Endothelial cell of umbilical vein (primary cell): ENCODE results near the gene C1R. TPM values are rescaled to one million over a fixed set of nuclear protein-coding genes. Genes with fewer than 3 reads are reported as not detected.

Experiments used
- BruUV-seq: library from RNA; stranded (reverse); fragments of 400-500 nt; replicated peaks from 2 replicates; lab custom pipeline; 2021; lab: Mats Ljungman, UMichigan
- CTCF ChIA-PET: fragments of 300-600, 350-600 bp; sonication (Branson Sonifier 250); formaldehyde crosslinking; loops from one replicate; lab custom pipeline; 2021; ENCODE audit warnings: antibody characterized with exemption, inconsistent platforms; lab: Charles Lee
- POLR2A ChIA-PET: fragments of 300-600, 350-600 bp; sonication (Branson Sonifier 250); formaldehyde crosslinking; loops from one replicate; lab custom pipeline; 2021; ENCODE audit warnings: antibody characterized with exemption, inconsistent platforms; lab: Charles Lee
- DNase-seq: peaks from one replicate; pipeline ENCODE4 v3.0.0-alpha.2; 2011; ENCODE audit warnings: low read depth, low spot score
- FAIRE-seq: peaks from 2 replicates; lab custom pipeline; 2011; peaks lifted over from hg19 to GRCh38; lab: Jason Lieb, UNC
- H2AFZ ChIP-seq: 2 replicates; pipeline ENCODE4 v1.6.0; 2012; ENCODE audit warnings: low read depth, low read length, control low read depth, inconsistent platforms
- H3K27ac ChIP-seq: 2 replicates; pipeline ENCODE4 v1.5.1; 2011; ENCODE audit warnings: low read depth, mild to moderate bottlenecking, control low read depth, low read length, moderate library complexity; ENCODE audit not compliant: insufficient read depth
- H3K27me3 ChIP-seq, 2 experiments: 2 replicates each; pipeline versions ENCODE4 v1.6.0 to v1.6.1; 2011; ENCODE audit warnings: low read length in 2 of 2, mixed read lengths in 1 of 2; ENCODE audit not compliant: control insufficient read depth in 2 of 2, insufficient read depth in 2 of 2
- H3K36me3 ChIP-seq, 2 experiments: 2 replicates in 1 of 2; 3 replicates in 1 of 2; pipeline ENCODE4 v1.5.1; 2011; ENCODE audit warnings: low read length in 2 of 2, mild to moderate bottlenecking in 1 of 2, moderate library complexity in 1 of 2; ENCODE audit not compliant: control insufficient read depth in 2 of 2, insufficient read depth in 2 of 2; ENCODE audit errors: extremely low read depth in 1 of 2
- H3K4me1 ChIP-seq: 3 replicates; pipeline ENCODE4 v1.5.1; 2011; ENCODE audit warnings: mild to moderate bottlenecking, low read length; ENCODE audit not compliant: control insufficient read depth, insufficient read depth; ENCODE audit errors: extremely low read depth
- H3K4me2 ChIP-seq: 2 replicates; pipeline ENCODE4 v1.6.1; 2011; ENCODE audit warnings: low read length, control low read depth, mixed read lengths; ENCODE audit not compliant: insufficient read depth
- H3K4me3 ChIP-seq, 3 experiments: fragments of 200-600 bp in 1 of 3; sonication (generic), shearing (Covaris generic) in 1 of 3; replicated peaks in 1 of 3; 2 replicates each; pipeline ENCODE4 v1.5.1; 2011 to 2016; ENCODE audit warnings: control low read depth in 3 of 3, low read length in 3 of 3, mild to moderate bottlenecking in 2 of 3, inconsistent platforms in 1 of 3, low read depth in 1 of 3, moderate library complexity in 1 of 3; ENCODE audit not compliant: insufficient read depth in 1 of 3
- H3K79me2 ChIP-seq: 2 replicates; pipeline ENCODE4 v1.6.0; 2012; ENCODE audit warnings: low read length, inconsistent platforms; ENCODE audit not compliant: control insufficient read depth, insufficient read depth
- H3K9ac ChIP-seq: replicated peaks from 2 replicates; pipeline ENCODE3; 2011; ENCODE audit warnings: low read length, control low read depth; ENCODE audit not compliant: insufficient read depth; ENCODE audit errors: extremely low read depth
- H3K9me1 ChIP-seq: replicated peaks from 3 replicates; pipeline ENCODE4 v1.6.0; 2011; ENCODE audit warnings: mild to moderate bottlenecking, low read length; ENCODE audit not compliant: control insufficient read depth, insufficient read depth; ENCODE audit errors: extremely low read depth
- H3K9me3 ChIP-seq: replicated peaks from 2 replicates; pipeline ENCODE4 v1.5.1; 2012; ENCODE audit warnings: low read length, inconsistent platforms; ENCODE audit not compliant: control insufficient read depth, insufficient read depth
- H4K20me1 ChIP-seq: replicated peaks from 2 replicates; pipeline ENCODE3; 2011; ENCODE audit warnings: mild to moderate bottlenecking, low read length; ENCODE audit not compliant: control insufficient read depth, insufficient read depth; ENCODE audit errors: extremely low read depth
- EZH2 ChIP-seq: IDR thresholded peaks from 2 replicates; pipeline ENCODE4 v1.6.1; 2012; ENCODE audit warnings: borderline replicate concordance, low read depth, mild to moderate bottlenecking, moderate library complexity, low read length, inconsistent platforms; ENCODE audit not compliant: severe bottlenecking
- FOS ChIP-seq: IDR thresholded peaks from 2 replicates; pipeline ENCODE4 v1.6.1; 2011; ENCODE audit warnings: mild to moderate bottlenecking, low read length, moderate library complexity, borderline replicate concordance; ENCODE audit not compliant: insufficient read depth
- GATA2 ChIP-seq: IDR thresholded peaks from 2 replicates; pipeline ENCODE4 v1.7.0; 2011; ENCODE audit warnings: low read depth, mild to moderate bottlenecking, moderate library complexity, mixed read lengths, low read length; ENCODE audit not compliant: insufficient read length, insufficient read depth
- JUN ChIP-seq: IDR thresholded peaks from 2 replicates; pipeline ENCODE4 v1.6.1; 2011; ENCODE audit warnings: borderline replicate concordance, low read depth; ENCODE audit not compliant: insufficient read length, insufficient read depth
- MYC ChIP-seq: IDR thresholded peaks from one replicate; pipeline ENCODE4 v1.6.1; 2011; ENCODE audit warnings: mild to moderate bottlenecking, low read depth, low read length
- POLR2A ChIP-seq: IDR thresholded peaks from 2 replicates; pipeline ENCODE4 v1.6.1; 2012; ENCODE audit warnings: low read depth, mild to moderate bottlenecking, control low read depth, low read length
- dilution Hi-C: fragments of 300-500 bp; cut with MboI; formaldehyde crosslinking; loops from one replicate; pipeline ENCODE4 v1.15.0; 2019; ENCODE audit warnings: low sequenced_read_pairs; ENCODE audit not compliant: extremely low pct_ligation_motif_present
- intact Hi-C: fragments of 100-400 bp; cut with micrococcal nuclease; formaldehyde crosslinking; loops from one replicate; pipeline ENCODE4 v1.10.0; 2022
- polyA plus RNA-seq, 4 experiments: library from polyadenylated mRNA; depleted of rRNA in 3 of 4; stranded (reverse) in 3 of 4; unstranded in 1 of 4; fragments of >200 nt; gene quantifications; 2 replicates each; pipeline versions ENCODE4 v1.2.1 to v1.2.3, GENCODE V29; 2011 to 2012; ENCODE audit warnings: missing spikeins in 1 of 4
- total RNA-seq: library from RNA; stranded (reverse); gene quantifications from 2 replicates; pipeline ENCODE4 v1.2.3, GENCODE V29; 2021

C1R gene
- total and polyA plus RNA-seq, 2 donors (not counting 3 experiments of a cell fraction or from before 2014, with no cell fraction given) = 3.6 to 5.8 TPM

DNA sequence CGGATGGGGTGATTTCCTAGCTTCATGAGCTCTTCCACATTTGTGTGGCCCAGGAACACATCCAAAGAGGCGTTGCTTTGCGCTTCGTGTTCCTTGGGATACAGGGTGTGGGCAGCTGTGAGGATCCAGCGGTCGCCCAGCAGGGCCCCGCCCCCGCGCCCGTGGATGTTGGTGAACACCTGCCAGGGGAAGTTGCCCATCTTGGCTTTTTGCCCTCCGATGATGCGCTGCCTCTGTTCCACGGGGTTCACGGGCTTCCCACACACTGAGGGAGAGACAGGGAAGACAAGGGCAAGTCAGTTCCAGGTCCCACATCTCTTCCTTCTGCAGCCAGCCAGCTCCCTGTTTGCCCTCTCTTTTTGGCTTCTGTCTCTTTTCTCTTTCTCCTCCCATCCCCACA lies 11.2 kb downstream of the C1R start:
- dilution Hi-C loops = no loop called here
- POLR2A ChIA-PET = no interaction called here
- Histone ChIP-seq H3K27ac (no peak overlapping the region), H2AFZ (no peak overlapping the region), H4K20me1 (no peaks in the 10 kb centered on the region), H3K36me3 (no peaks in the 10 kb centered on the region), H3K9me1 (no peaks in the 10 kb centered on the region), H3K9ac (no peak overlapping the region), H3K27me3 (peaks cover 0 to 4% of the 10 kb centered on the region in 2 experiments), H3K9me3 (no peaks in the 10 kb centered on the region), H3K4me3 (no peak overlapping the region), H3K4me1 (no peaks in the 10 kb centered on the region), H3K79me2 (no peaks in the 10 kb centered on the region), H3K4me2 (no peak overlapping the region)
- intact Hi-C loops = no loop called here
- no peak for TF ChIP-seq MYC
- TF ChIP-seq GATA2 = no peak
- TF ChIP-seq EZH2 = no peak
- CTCF ChIA-PET = no interaction called here
- no peak for FAIRE-seq
- no peak for DNase-seq
- no TSS peak for BruUV-seq

DNA sequence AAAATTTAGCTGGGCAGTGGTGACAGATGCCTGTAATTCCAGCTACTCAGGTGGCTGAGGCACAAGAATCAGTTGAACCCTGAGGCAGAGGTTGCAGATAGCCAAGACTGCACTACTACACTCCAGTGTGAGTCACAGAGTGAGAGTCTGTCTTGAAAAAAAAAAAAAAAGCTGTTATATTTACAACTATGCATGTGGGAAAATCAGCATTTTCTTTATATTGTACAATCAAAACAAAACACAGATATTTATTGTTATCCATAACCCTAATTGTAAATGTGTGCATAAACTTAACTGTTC lies 12.5 kb downstream of the C1R start:
- H4K20me1 ChIP-seq = no peaks in the 10 kb centered on the region
- no peak overlapping the region for H3K27ac ChIP-seq
- H3K9me1 ChIP-seq = no peaks in the 10 kb centered on the region
- no peak overlapping the region for H3K4me2 ChIP-seq
- ChIA-PET CTCF (interaction anchor here (1.1 to 1.3 kb wide), 2 partner anchors 11 to 19 kb away, joined by 3 to 4 read pairs; partner anchors contain the start of gene C1S), POLR2A (no interaction called here)
- BruUV-seq = no TSS peak
- intact Hi-C loops (no loop called here), dilution Hi-C loops (no loop called here)
- no peaks in the 10 kb centered on the region for H3K36me3 ChIP-seq
- TF ChIP-seq FOS (no peak), POLR2A (no peak), EZH2 (no peak), MYC (no peak), JUN (no peak)
- no peaks in the 10 kb centered on the region for H3K9me3 ChIP-seq
- no peaks in the 10 kb centered on the region for H3K79me2 ChIP-seq
- no peak overlapping the region for H2AFZ ChIP-seq
- H3K9ac ChIP-seq = no peak overlapping the region
- H3K4me3 ChIP-seq = no peak overlapping the region
- DNase-seq (no peak), FAIRE-seq (no peak)
- peaks cover 0 to 12% of the 10 kb centered on the region in 2 experiments for H3K27me3 ChIP-seq
- no peaks in the 10 kb centered on the region for H3K4me1 ChIP-seq
